Glomerular endothelial cell (primary cell): ENCODE data around the gene RGMA. TPM values are rescaled to one million over a fixed set of nuclear protein-coding genes. Genes with fewer than 3 reads are reported as not detected.
"Not testable (repeated sequence)": the region's sequence is repeated elsewhere in the genome, so short reads cannot be mapped to it uniquely, and the experiment has no call there.

Source experiments
- DNase-seq: peaks from one replicate; pipeline ENCODE4 v3.0.0-alpha.2; 2011; ENCODE audit warnings: low read depth, low spot score; ENCODE audit errors: extremely low read depth
- total RNA-seq: library from RNA; depleted of rRNA; stranded (reverse); fragments of >200 nt; gene quantifications from 2 replicates; pipeline ENCODE4 v1.2.3, GENCODE V29; 2015

The RGMA gene
- total RNA-seq, 1 donor from 2014 or later, result 0.35 TPM

GRCh38 chr15:93049233-93049632 is 39.8 kb downstream of the RGMA start:
- DNase-seq, result no peak

GRCh38 chr15:93048759-93049161 is 40.3 kb downstream of the RGMA start:
- no peak for DNase-seq

GRCh38 chr15:93048426-93048721 is 40.6 kb downstream of the RGMA start:
- DNase-seq, result no peak

- DNase-seq, result no peak
Measured at GRCh38 chr15:93047621-93048425, 41.2 kb downstream of the RGMA start.

- no peak for DNase-seq
Measured at GRCh38 chr15:93046721-93047120, 42.3 kb downstream of the RGMA start.

- no peak for DNase-seq
Measured at GRCh38 chr15:93046120-93046519, 42.9 kb downstream of the RGMA start.

GRCh38 chr15:93045191-93045785 is 43.7 kb downstream of the RGMA start:
- DNase-seq, result no peak

- DNase-seq, result no peak
Measured at GRCh38 chr15:93044301-93045190, 44.5 kb downstream of the RGMA start.

- no peak for DNase-seq
Measured at GRCh38 chr15:93043621-93044300, 45.2 kb downstream of the RGMA start.

GRCh38 chr15:93042691-93043378 is 46.2 kb downstream of the RGMA start:
- DNase-seq, result no peak

- no peak for DNase-seq
Measured at GRCh38 chr15:93042211-93042610, 46.8 kb downstream of the RGMA start.

GRCh38 chr15:93041159-93041547 is 47.9 kb downstream of the RGMA start:
- no peak for DNase-seq

- DNase-seq, result no peak
Measured at GRCh38 chr15:93040288-93041158, 48.5 kb downstream of the RGMA start.

GRCh38 chr15:93039562-93040287 is 49.3 kb downstream of the RGMA start:
- not testable (repeated sequence) for DNase-seq

GRCh38 chr15:93037820-93038705 is 50.9 kb downstream of the RGMA start:
- no peak for DNase-seq

GRCh38 chr15:93036951-93037819 is 51.8 kb downstream of the RGMA start:
- no peak for DNase-seq
